ENCODE measurements around the gene CFAP46. TPM values are rescaled to one million over a fixed set of nuclear protein-coding genes. Genes with fewer than 3 reads are reported as not detected.

CFAP46 gene
- total and polyA plus RNA-seq, 9 of the 15 experiments (the other 6 are each of a cell fraction or from before 2014, with no cell fraction given), result not detected

DNA sequence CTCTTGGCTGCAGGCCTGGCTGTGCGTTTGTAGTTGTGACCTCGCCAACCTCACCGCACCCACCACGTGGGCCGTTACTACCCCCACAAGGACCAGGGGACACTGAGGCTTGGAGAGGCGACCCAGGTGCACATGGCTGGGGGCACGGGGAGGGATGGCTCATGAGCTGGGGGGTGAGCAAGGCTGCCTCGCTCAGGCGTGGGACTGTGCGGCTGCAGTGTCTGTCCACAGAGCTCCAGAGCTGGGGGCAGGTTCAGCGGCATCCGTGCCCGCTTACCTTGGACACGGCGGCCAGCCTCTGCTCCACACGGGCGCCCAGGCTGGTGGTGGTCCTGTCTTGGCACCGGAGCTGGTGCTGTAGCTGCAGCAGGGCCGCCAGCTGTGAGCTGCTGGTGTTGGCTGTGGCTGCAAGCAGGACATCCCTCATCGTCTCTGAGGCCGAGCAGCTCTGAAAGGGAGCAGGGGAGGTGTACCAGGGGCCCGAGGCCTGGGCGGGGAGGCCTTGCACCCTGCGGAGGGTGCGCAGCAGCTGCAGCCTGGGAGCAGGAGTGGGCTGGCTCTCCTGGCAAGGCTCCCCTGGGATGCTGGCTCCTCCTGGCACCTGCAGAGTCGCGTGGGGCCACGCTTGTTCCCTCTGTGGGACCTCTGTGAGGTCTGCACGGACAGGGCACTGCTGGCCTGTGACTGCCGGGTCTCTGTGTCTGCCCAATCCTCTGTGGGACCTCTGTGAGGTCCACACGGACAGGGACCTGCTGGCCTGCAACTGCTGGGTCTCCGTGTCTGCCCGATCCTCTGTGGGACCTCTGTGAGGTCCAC is 96.4 kb downstream of the CFAP46 start (continued):
- no peak for TF ChIP-seq SNRNP70 (optimal IDR thresholded peaks at IDR 0.05; ENCODE audit: low read depth, low read length)
- no peak for TF ChIP-seq CC2D1A (IDR thresholded peaks at IDR 0.05)

- H4K20me1 ChIP-seq (replicated peaks; ENCODE audit: control insufficient read depth, insufficient read depth, low read length), result no peaks in the 10 kb centered on the region
- ATAC-seq (no peak), FAIRE-seq (no peak), DNase-seq (ENCODE audit: extremely low read depth in 1 of 4, low spot score in 3 of 4) (no peak)
- no peaks in the 10 kb centered on the region for H3K9me1 ChIP-seq (ENCODE audit: control insufficient read depth, insufficient read depth, low read length)
- ChIA-PET CTCF (ENCODE audit: low intra/inter-chr PET ratio) (no interaction called here), POLR2A (interaction anchor here (0.7 kb wide), 1 partner anchor 719 kb away, joined by 5 read pairs; no protein-coding TSS in a partner anchor)
- H3K27me3 ChIP-seq (ENCODE audit: control insufficient read depth in 2 of 2, insufficient read depth in 2 of 2, low read length in 2 of 2), result peaks cover 9 to 48% of the 10 kb centered on the region in 2 experiments
- H3K36me3 ChIP-seq (ENCODE audit: control insufficient read depth, insufficient read depth, low read length), result no peaks in the 10 kb centered on the region
- no TSS peak for BruUV-seq (replicated peaks)
- no peak overlapping the region for H3K4me3 ChIP-seq
- 0% methylated on average over 6 of the region's 15 CpGs for WGBS (ENCODE audit: insufficient coverage, low coverage, missing lambda C conversion rate)
- H3K4me2 ChIP-seq (ENCODE audit: insufficient read depth, low read length), result no peak overlapping the region
- in situ Hi-C loops (cut with MboI), result no loop called here
- H3K27ac ChIP-seq (ENCODE audit: extremely low read depth, low read depth, low read length), result no peak overlapping the region
- H3K79me2 ChIP-seq (ENCODE audit: control insufficient read depth, insufficient read depth, low read length), result no peaks in the 10 kb centered on the region
- H3K9ac ChIP-seq (ENCODE audit: insufficient read depth in 1 of 2, low read depth in 2 of 2, low read length in 2 of 2), result no peak overlapping the region
- intact Hi-C loops (cut with micrococcal nuclease), result no loop called here
- no peak overlapping the region for H2AFZ ChIP-seq (ENCODE audit: low read depth, low read length)
- no peaks in the 10 kb centered on the region for H3K9me3 ChIP-seq (replicated peaks; ENCODE audit: control insufficient read depth, insufficient read depth, low read depth, low read length)
- H3K4me1 ChIP-seq (replicated peaks in 1 of 2; ENCODE audit: control insufficient read depth in 2 of 2, insufficient read depth in 2 of 2, low read length in 2 of 2), result peaks cover 0 to 8% of the 10 kb centered on the region in 2 experiments; a peak in 2 of 5 replicates
- TF ChIP-seq SMARCE1 (IDR thresholded peaks at IDR 0.05), result no peak
- TF ChIP-seq, protein P1, sequence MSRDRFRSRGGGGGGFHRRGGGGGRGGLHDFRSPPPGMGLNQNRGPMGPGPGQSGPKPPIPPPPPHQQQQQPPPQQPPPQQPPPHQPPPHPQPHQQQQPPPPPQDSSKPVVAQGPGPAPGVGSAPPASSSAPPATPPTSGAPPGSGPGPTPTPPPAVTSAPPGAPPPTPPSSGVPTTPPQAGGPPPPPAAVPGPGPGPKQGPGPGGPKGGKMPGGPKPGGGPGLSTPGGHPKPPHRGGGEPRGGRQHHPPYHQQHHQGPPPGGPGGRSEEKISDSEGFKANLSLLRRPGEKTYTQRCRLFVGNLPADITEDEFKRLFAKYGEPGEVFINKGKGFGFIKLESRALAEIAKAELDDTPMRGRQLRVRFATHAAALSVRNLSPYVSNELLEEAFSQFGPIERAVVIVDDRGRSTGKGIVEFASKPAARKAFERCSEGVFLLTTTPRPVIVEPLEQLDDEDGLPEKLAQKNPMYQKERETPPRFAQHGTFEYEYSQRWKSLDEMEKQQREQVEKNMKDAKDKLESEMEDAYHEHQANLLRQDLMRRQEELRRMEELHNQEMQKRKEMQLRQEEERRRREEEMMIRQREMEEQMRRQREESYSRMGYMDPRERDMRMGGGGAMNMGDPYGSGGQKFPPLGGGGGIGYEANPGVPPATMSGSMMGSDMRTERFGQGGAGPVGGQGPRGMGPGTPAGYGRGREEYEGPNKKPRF (IDR thresholded peaks at IDR 0.05; ENCODE audit: low read depth, low read length), result no peak
- no peak for TF ChIP-seq SREBF2 (CRISPR knock-in tag; IDR thresholded peaks at IDR 0.05)
- TF ChIP-seq, protein P2, sequence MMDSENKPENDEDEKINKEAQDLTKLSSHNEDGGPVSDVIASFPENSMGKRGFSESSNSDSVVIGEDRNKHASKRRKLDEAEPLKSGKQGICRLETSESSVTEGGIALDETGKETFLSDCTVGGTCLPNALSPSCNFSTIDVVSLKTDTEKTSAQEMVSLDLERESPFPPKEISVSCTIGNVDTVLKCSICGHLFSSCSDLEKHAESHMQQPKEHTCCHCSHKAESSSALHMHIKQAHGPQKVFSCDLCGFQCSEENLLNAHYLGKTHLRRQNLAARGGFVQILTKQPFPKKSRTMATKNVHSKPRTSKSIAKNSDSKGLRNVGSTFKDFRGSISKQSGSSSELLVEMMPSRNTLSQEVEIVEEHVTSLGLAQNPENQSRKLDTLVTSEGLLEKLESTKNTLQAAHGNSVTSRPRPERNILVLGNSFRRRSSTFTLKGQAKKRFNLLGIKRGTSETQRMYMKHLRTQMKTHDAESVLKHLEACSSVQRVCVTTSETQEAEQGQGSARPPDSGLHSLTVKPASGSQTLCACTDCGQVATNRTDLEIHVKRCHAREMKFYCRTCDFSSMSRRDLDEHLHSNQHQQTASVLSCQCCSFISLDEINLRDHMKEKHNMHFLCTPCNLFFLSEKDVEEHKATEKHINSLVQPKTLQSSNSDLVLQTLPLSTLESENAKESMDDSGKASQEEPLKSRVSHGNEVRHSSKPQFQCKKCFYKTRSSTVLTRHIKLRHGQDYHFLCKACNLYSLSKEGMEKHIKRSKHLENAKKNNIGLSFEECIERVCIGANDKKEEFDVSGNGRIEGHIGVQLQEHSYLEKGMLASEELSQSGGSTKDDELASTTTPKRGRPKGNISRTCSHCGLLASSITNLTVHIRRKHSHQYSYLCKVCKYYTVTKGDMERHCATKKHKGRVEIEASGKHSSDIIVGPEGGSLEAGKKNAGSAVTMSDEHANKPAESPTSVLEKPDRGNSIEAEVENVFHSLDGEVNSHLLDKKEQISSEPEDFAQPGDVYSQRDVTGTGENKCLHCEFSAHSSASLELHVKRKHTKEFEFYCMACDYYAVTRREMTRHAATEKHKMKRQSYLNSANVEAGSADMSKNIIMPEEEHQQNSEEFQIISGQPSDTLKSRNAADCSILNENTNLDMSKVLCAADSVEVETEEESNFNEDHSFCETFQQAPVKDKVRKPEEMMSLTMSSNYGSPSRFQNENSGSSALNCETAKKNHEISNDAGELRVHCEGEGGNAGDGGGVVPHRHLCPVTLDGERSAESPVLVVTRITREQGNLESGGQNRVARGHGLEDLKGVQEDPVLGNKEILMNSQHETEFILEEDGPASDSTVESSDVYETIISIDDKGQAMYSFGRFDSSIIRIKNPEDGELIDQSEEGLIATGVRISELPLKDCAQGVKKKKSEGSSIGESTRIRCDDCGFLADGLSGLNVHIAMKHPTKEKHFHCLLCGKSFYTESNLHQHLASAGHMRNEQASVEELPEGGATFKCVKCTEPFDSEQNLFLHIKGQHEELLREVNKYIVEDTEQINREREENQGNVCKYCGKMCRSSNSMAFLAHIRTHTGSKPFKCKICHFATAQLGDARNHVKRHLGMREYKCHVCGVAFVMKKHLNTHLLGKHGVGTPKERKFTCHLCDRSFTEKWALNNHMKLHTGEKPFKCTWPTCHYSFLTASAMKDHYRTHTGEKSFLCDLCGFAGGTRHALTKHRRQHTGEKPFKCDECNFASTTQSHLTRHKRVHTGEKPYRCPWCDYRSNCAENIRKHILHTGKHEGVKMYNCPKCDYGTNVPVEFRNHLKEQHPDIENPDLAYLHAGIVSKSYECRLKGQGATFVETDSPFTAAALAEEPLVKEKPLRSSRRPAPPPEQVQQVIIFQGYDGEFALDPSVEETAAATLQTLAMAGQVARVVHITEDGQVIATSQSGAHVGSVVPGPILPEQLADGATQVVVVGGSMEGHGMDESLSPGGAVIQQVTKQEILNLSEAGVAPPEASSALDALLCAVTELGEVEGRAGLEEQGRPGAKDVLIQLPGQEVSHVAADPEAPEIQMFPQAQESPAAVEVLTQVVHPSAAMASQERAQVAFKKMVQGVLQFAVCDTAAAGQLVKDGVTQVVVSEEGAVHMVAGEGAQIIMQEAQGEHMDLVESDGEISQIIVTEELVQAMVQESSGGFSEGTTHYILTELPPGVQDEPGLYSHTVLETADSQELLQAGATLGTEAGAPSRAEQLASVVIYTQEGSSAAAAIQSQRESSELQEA (IDR thresholded peaks at IDR 0.05; ENCODE audit: low read depth), result no peak
- TF ChIP-seq ZNF707 (CRISPR knock-in tag; conservative IDR thresholded peaks at IDR 0.05), result no peak
- no peak for TF ChIP-seq GTF2A2 (tag; IDR thresholded peaks at IDR 0.05)
- TF ChIP-seq NFIX (CRISPR knock-in tag; IDR thresholded peaks at IDR 0.05; ENCODE audit: low read depth), result no peak
- no peak for TF ChIP-seq ZNF431 (CRISPR knock-in tag; IDR thresholded peaks at IDR 0.05)
Measured at GRCh38 chr10:132845041-132845551, 97.3 kb downstream of the CFAP46 start.
